Ectodermal cell (in vitro differentiated cells): Measurements from ENCODE around the gene SEMA5A.

Source experiments
- H3K27ac ChIP-seq: 2 replicates; pipeline ENCODE4 v1.7.0; 2013; ENCODE audit warnings: mild to moderate bottlenecking, low read depth, low read length; ENCODE audit not compliant: insufficient read depth, poor library complexity, severe bottlenecking
- H3K27me3 ChIP-seq: 2 replicates; pipeline ENCODE4 v1.7.0; 2013; ENCODE audit warnings: mild to moderate bottlenecking, low read length; ENCODE audit not compliant: insufficient read depth, control insufficient read depth, poor library complexity, severe bottlenecking
- H3K36me3 ChIP-seq: one replicate; pipeline ENCODE4 v1.7.0; 2013; ENCODE audit warnings: low read length; ENCODE audit not compliant: control insufficient read depth, insufficient read depth
- H3K4me1 ChIP-seq: one replicate; pipeline ENCODE4 v1.7.0; 2013; ENCODE audit warnings: low read length; ENCODE audit not compliant: control insufficient read depth, insufficient read depth
- H3K4me3 ChIP-seq: 2 replicates; pipeline ENCODE4 v1.7.0; 2013; ENCODE audit warnings: low read depth, low read length, control low read depth; ENCODE audit not compliant: insufficient read depth
- H3K9me3 ChIP-seq: 2 replicates; pipeline ENCODE4 v1.7.0; 2013; ENCODE audit warnings: mild to moderate bottlenecking, low read length, moderate library complexity; ENCODE audit not compliant: control insufficient read depth
- WGBS, 2 experiments: methylation state at CpG; one replicate each; pipeline ENCODE4 v1.1.7; 2013; ENCODE audit warnings: missing lambda C conversion rate in 2 of 2; 5-methylcytosine and 5-hydroxymethylcytosine counted together

Gene SEMA5A

GRCh38 chr5:9339206-9339818, 206.6 kb downstream of the SEMA5A start:
- Histone ChIP-seq H3K9me3 (no peaks in the 10 kb centered on the region), H3K27me3 (no peaks in the 10 kb centered on the region), H3K4me1 (no peaks in the 10 kb centered on the region), H3K36me3 (no peaks in the 10 kb centered on the region), H3K4me3 (no peak overlapping the region), H3K27ac (no peak overlapping the region)
- 91 to 97% methylated on average over 3 of the region's 3 CpGs for WGBS, 2 experiments

DNA sequence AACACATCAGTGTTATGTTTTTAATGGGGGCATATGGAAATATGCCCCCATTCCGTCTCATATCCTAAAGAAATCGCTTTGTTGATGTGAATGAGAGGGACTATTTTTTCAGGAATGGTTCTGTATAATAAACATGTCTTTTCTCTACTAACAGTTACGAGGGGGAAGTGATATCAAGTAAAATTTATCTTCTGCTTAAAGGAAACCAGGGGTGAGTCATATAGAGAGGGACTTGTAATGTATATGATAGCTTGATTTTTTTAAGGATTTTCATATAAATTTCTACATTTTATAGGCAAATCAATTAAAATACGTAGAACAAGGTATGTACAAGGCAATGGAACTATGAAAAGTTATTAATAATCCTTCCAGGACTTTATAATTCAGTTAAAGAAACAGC, 207.1 kb downstream of the SEMA5A start:
- Histone ChIP-seq H3K4me1 (no peaks in the 10 kb centered on the region), H3K27ac (no peak overlapping the region), H3K9me3 (no peaks in the 10 kb centered on the region), H3K27me3 (no peaks in the 10 kb centered on the region), H3K36me3 (no peaks in the 10 kb centered on the region), H3K4me3 (no peak overlapping the region)
- 94 to 97% methylated on average over 3 of the region's 4 CpGs for WGBS, 2 experiments

- no peaks in the 10 kb centered on the region for H3K9me3 ChIP-seq
- no peak overlapping the region for H3K4me3 ChIP-seq
- WGBS, 2 experiments: 86% methylated on average over 4 of the region's 4 CpGs
- no peak overlapping the region for H3K27ac ChIP-seq
- no peaks in the 10 kb centered on the region for H3K36me3 ChIP-seq
- H3K27me3 ChIP-seq: no peaks in the 10 kb centered on the region
- no peaks in the 10 kb centered on the region for H3K4me1 ChIP-seq
Observed at GRCh38 chr5:9337928-9338595, 207.8 kb downstream of the SEMA5A start.

GRCh38 chr5:9335754-9336495, 209.9 kb downstream of the SEMA5A start:
- Histone ChIP-seq H3K27ac (no peak overlapping the region), H3K9me3 (no peaks in the 10 kb centered on the region), H3K4me1 (no peaks in the 10 kb centered on the region), H3K4me3 (no peak overlapping the region), H3K27me3 (no peaks in the 10 kb centered on the region), H3K36me3 (peaks cover 4% of the 10 kb centered on the region)
- 97 to 98% methylated on average over 2 of the region's 2 CpGs for WGBS, 2 experiments

DNA sequence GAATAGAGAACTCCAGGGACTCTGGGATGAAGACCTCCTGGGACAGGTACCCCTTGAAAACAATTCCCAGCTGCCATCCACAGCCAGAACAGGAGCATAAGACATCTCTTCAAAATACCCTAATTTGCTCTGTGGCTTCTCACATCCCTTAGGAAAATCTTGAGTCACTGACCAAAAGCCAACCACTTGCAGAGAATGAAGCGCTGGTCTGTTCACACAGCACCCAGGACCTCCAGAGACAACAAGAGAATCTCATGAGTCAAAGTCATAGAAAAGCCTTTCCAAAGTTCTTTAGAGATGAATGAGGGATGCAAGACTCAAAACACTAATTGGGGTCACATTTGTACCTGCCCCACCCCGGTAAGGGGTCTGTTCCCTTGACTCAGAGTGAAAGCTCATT, 210.6 kb downstream of the SEMA5A start:
- no peak overlapping the region for H3K4me3 ChIP-seq
- no peaks in the 10 kb centered on the region for H3K27me3 ChIP-seq
- H3K36me3 ChIP-seq: peaks cover 4% of the 10 kb centered on the region
- 96 to 97% methylated on average over 2 of the region's 2 CpGs for WGBS, 2 experiments
- no peak overlapping the region for H3K27ac ChIP-seq
- no peaks in the 10 kb centered on the region for H3K4me1 ChIP-seq
- no peaks in the 10 kb centered on the region for H3K9me3 ChIP-seq

DNA sequence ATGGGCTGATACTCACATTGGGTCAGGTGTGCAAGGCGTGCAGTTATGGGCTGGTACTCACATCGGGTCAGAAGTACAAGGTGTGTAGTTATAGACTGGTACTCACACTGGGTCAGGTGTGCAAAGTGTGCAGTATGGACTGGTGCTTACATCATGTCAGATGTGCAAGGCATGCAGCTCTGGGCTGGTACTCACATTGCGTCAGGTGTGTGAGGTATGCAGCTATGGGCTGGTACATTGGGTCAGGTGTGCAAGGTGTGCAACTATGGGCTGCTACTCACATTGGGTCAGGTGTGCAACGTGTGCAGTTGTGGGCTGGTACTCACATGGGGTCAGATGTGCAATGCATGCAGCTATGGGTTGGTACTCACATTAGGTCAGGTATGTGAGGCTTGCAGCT, 213.8 kb downstream of the SEMA5A start:
- H3K36me3 ChIP-seq: peaks cover 4% of the 10 kb centered on the region

GRCh38 chr5:9331372-9331771, 214.5 kb downstream of the SEMA5A start:
- H3K4me3 ChIP-seq: no peak overlapping the region
- H3K27ac ChIP-seq: no peak overlapping the region
- H3K9me3 ChIP-seq: no peaks in the 10 kb centered on the region
- H3K4me1 ChIP-seq: no peaks in the 10 kb centered on the region
- H3K27me3 ChIP-seq: no peaks in the 10 kb centered on the region
- no CpG with 5 or more reads among the region's 1 CpG for WGBS, 2 experiments
- H3K36me3 ChIP-seq: peaks cover 4% of the 10 kb centered on the region

More for the DNA sequence above, 213.8 kb downstream of the SEMA5A start:
- Histone ChIP-seq H3K4me1 (no peaks in the 10 kb centered on the region), H3K27me3 (no peaks in the 10 kb centered on the region), H3K9me3 (no peaks in the 10 kb centered on the region), H3K27ac (no peak overlapping the region), H3K4me3 (no peak overlapping the region)
- 94 to 96% methylated on average over 4 of the region's 4 CpGs for WGBS, 2 experiments

- Histone ChIP-seq H3K4me3 (no peak overlapping the region), H3K9me3 (no peaks in the 10 kb centered on the region), H3K27ac (no peak overlapping the region), H3K4me1 (no peaks in the 10 kb centered on the region), H3K27me3 (no peaks in the 10 kb centered on the region), H3K36me3 (peaks cover 4% of the 10 kb centered on the region)
- 58 to 59% methylated on average over 4 of the region's 4 CpGs for WGBS, 2 experiments
Observed at GRCh38 chr5:9329125-9329524, 216.8 kb downstream of the SEMA5A start.

DNA sequence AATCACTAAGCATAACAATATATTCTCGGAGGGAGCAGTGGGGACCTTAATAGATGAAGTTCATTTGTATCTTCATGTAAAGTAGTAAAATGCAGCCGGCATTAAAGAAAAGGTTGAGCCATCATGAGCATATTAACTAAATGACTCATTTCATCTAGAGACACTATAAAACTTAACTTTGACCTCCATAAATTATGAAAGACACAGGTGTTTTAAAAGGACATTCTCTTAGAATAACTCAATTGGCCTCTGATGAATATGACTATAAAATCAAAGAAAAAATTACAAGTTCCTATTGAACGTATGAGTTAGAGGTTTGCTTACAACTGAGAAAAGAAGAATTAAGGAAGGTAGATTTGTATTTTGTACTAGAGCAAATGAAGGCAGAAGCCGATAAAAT, 220.3 kb downstream of the SEMA5A start:
- H3K9me3 ChIP-seq: no peaks in the 10 kb centered on the region
- H3K4me1 ChIP-seq: no peaks in the 10 kb centered on the region
- H3K4me3 ChIP-seq: no peak overlapping the region
- H3K36me3 ChIP-seq: no peaks in the 10 kb centered on the region
- H3K27me3 ChIP-seq: no peaks in the 10 kb centered on the region
- H3K27ac ChIP-seq: no peak overlapping the region
- WGBS, 2 experiments: 93 to 98% methylated on average over 2 to 4 of the region's 4 CpGs

- H3K9me3 ChIP-seq: no peaks in the 10 kb centered on the region
- H3K4me3 ChIP-seq: no peak overlapping the region
- no peaks in the 10 kb centered on the region for H3K27me3 ChIP-seq
- no peaks in the 10 kb centered on the region for H3K36me3 ChIP-seq
- no peak overlapping the region for H3K27ac ChIP-seq
- 94 to 96% methylated on average over 2 of the region's 2 CpGs for WGBS, 2 experiments
- H3K4me1 ChIP-seq: no peaks in the 10 kb centered on the region
Observed at GRCh38 chr5:9324348-9325077, 221.4 kb downstream of the SEMA5A start.
